Keratinocyte (primary cell): Measurements from ENCODE around the gene PPM1H. TPM values are rescaled to one million over a fixed set of nuclear protein-coding genes. Genes with fewer than 3 reads are reported as not detected.

ENCODE experiments used
- DNase-seq: peaks from one replicate; pipeline ENCODE4 v3.0.0-alpha.2; 2011; ENCODE audit warnings: low read depth, missing footprints, low spot score
- FAIRE-seq: peaks from 2 replicates; lab custom pipeline; 2011; peaks lifted over from hg19 to GRCh38; lab: Jason Lieb, UNC
- H2AFZ ChIP-seq: 2 replicates; pipeline ENCODE4 v1.6.0; 2012; ENCODE audit warnings: low read length, control low read depth, inconsistent platforms; ENCODE audit not compliant: control insufficient read depth
- H3K27ac ChIP-seq: 2 replicates; pipeline ENCODE4 v1.5.1; 2011; ENCODE audit warnings: low read length; ENCODE audit not compliant: control insufficient read depth, insufficient read depth
- H3K27me3 ChIP-seq: 3 replicates; pipeline ENCODE4 v1.6.0; 2011; ENCODE audit warnings: low read length; ENCODE audit not compliant: control insufficient read depth, insufficient read depth; ENCODE audit errors: extremely low read depth
- H3K36me3 ChIP-seq, 2 experiments: 2 replicates in 1 of 2; 3 replicates in 1 of 2; pipeline ENCODE4 v1.5.1; 2011; ENCODE audit warnings: low read length in 2 of 2, mild to moderate bottlenecking in 1 of 2; ENCODE audit not compliant: control insufficient read depth in 2 of 2, insufficient read depth in 2 of 2; ENCODE audit errors: extremely low read depth in 1 of 2
- H3K4me1 ChIP-seq: 3 replicates; pipeline ENCODE4 v1.5.1; 2011; ENCODE audit warnings: low read length; ENCODE audit not compliant: control insufficient read depth, insufficient read depth; ENCODE audit errors: extremely low read depth
- H3K4me2 ChIP-seq: 3 replicates; pipeline ENCODE4 v1.6.0; 2011; ENCODE audit warnings: low read depth, low read length; ENCODE audit not compliant: control insufficient read depth, insufficient read depth; ENCODE audit errors: extremely low read depth
- H3K4me3 ChIP-seq, 3 experiments: fragments of 200-600 bp in 1 of 3; sonication (generic) in 1 of 3; 2 replicates in 2 of 3; 3 replicates in 1 of 3; pipeline ENCODE4 v1.5.1; 2011 to 2016; ENCODE audit warnings: low read length in 3 of 3, mild to moderate bottlenecking in 3 of 3, control low read depth in 2 of 3, inconsistent platforms in 1 of 3, low read depth in 1 of 3, mixed read lengths in 1 of 3, mixed run types in 1 of 3, moderate library complexity in 1 of 3; ENCODE audit not compliant: control insufficient read depth in 2 of 3, insufficient read depth in 2 of 3; ENCODE audit errors: extremely low read depth in 1 of 3
- H3K79me2 ChIP-seq: 2 replicates; pipeline ENCODE4 v1.6.0; 2012; ENCODE audit warnings: low read length; ENCODE audit not compliant: control insufficient read depth, insufficient read depth
- H3K9ac ChIP-seq: 3 replicates; pipeline ENCODE4 v1.6.0; 2011; ENCODE audit warnings: low read length; ENCODE audit not compliant: control insufficient read depth, insufficient read depth; ENCODE audit errors: extremely low read depth
- H3K9me1 ChIP-seq: 3 replicates; pipeline ENCODE4 v1.6.0; 2011; ENCODE audit warnings: low read length; ENCODE audit not compliant: control insufficient read depth, insufficient read depth; ENCODE audit errors: extremely low read depth
- H3K9me3 ChIP-seq: 2 replicates; pipeline ENCODE4 v1.5.1; 2012; ENCODE audit warnings: low read depth, low read length; ENCODE audit not compliant: control insufficient read depth
- H4K20me1 ChIP-seq: 3 replicates; pipeline ENCODE4 v1.6.0; 2011; ENCODE audit warnings: low read length; ENCODE audit not compliant: control insufficient read depth, insufficient read depth; ENCODE audit errors: extremely low read depth
- EZH2 ChIP-seq: IDR thresholded peaks from one replicate; pipeline ENCODE4 v1.6.1; 2012; ENCODE audit warnings: inconsistent platforms, mild to moderate bottlenecking, low read length, moderate library complexity
- dilution Hi-C: fragments of 300-500 bp; cut with MboI; formaldehyde crosslinking; loops from one replicate; pipeline ENCODE4 v1.7.0; 2020; ENCODE audit warnings: low sequenced_read_pairs; ENCODE audit not compliant: extremely low pct_ligation_motif_present
- polyA plus RNA-seq, 5 experiments: library from polyadenylated mRNA; depleted of rRNA in 3 of 5; stranded (reverse) in 3 of 5; stranded (forward) in 1 of 5; unstranded in 1 of 5; fragments of >200 nt; gene quantifications; 1 replicate in 1 of 5; 2 replicates in 3 of 5; 3 replicates in 1 of 5; pipeline versions ENCODE4 v1.2.1 to v1.2.3, GENCODE V29; 2011 to 2012; ENCODE audit warnings: missing spikeins in 2 of 5, low read depth in 1 of 5, low replicate concordance in 1 of 5
- TF ChIP-seq, protein P1 (sequence below), 3 experiments: IDR thresholded peaks in 1 of 3; conservative IDR thresholded peaks in 1 of 3; optimal IDR thresholded peaks in 1 of 3; 2 replicates in 2 of 3; 3 replicates in 1 of 3; pipeline versions ENCODE3 to v1.5.1; 2011; ENCODE audit warnings: low read length in 3 of 3, mild to moderate bottlenecking in 3 of 3, moderate library complexity in 2 of 3, control low read depth in 1 of 3, inconsistent platforms in 1 of 3; ENCODE audit not compliant: insufficient read depth in 2 of 3; ENCODE audit errors: extremely low read depth in 1 of 3

The PPM1H gene
- polyA plus RNA-seq, 1 donor (not counting 4 experiments of a cell fraction or from before 2014, with no cell fraction given), result 0.09 TPM

DNA sequence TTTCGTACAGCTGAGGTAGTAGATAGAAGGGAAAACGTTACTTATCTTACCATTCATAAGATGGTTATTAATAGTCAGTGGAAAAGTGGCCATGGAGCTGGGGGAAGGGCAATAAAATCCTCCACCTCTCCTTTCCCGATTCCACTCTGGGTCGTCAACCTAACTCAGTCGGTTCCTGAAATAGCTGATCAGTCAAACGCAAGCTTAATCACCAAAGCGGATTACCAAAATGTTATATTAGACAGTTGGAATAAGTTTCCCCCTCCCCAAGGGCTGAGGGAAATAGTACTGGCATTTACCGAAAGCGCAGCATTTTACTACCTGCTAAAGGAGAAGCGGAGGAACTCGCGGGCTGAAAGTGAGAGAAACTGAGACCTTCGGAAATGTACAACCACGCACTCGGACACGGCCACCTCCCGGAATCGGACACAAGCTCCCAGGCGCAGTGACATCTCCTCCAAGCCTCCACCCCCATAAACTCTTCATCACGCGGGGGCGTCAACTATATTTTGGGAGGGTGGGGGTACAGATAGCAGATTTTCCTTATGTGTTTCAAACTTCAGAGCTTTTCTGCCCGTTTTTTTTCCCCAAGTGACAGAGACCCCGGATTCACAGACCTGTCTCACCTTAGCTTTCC, 1.2 kb downstream of the PPM1H start:
- Histone ChIP-seq H3K36me3 (no peaks in the 10 kb centered on the region), H3K9me1 (no peaks in the 10 kb centered on the region), H3K9ac (no peak overlapping the region), H3K4me1 (peaks cover 10% of the 10 kb centered on the region), H3K27ac (no peak overlapping the region), H2AFZ (peak overlapping the region; percentile 75), H3K9me3 (no peaks in the 10 kb centered on the region), H3K4me3 (peak overlapping the region; percentile 50 to 68 (median 60)), H3K4me2 (peak overlapping the region; percentile 82), H3K27me3 (peaks cover 52% of the 10 kb centered on the region), H3K79me2 (no peaks in the 10 kb centered on the region), H4K20me1 (no peaks in the 10 kb centered on the region)
- dilution Hi-C loops, result no loop called here
- TF ChIP-seq EZH2, result peak; percentile 65
- TF ChIP-seq, protein P1, sequence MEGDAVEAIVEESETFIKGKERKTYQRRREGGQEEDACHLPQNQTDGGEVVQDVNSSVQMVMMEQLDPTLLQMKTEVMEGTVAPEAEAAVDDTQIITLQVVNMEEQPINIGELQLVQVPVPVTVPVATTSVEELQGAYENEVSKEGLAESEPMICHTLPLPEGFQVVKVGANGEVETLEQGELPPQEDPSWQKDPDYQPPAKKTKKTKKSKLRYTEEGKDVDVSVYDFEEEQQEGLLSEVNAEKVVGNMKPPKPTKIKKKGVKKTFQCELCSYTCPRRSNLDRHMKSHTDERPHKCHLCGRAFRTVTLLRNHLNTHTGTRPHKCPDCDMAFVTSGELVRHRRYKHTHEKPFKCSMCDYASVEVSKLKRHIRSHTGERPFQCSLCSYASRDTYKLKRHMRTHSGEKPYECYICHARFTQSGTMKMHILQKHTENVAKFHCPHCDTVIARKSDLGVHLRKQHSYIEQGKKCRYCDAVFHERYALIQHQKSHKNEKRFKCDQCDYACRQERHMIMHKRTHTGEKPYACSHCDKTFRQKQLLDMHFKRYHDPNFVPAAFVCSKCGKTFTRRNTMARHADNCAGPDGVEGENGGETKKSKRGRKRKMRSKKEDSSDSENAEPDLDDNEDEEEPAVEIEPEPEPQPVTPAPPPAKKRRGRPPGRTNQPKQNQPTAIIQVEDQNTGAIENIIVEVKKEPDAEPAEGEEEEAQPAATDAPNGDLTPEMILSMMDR (optimal IDR thresholded peaks at IDR 0.05 in 1 of 3, IDR thresholded peaks at IDR 0.05 in 1 of 3, conservative IDR thresholded peaks at IDR 0.05 in 1 of 3; ENCODE audit: extremely low read depth in 1 of 3, insufficient read depth in 2 of 3, low read length in 3 of 3), result no peak
- no peak for FAIRE-seq
- DNase-seq, result no peak

DNA sequence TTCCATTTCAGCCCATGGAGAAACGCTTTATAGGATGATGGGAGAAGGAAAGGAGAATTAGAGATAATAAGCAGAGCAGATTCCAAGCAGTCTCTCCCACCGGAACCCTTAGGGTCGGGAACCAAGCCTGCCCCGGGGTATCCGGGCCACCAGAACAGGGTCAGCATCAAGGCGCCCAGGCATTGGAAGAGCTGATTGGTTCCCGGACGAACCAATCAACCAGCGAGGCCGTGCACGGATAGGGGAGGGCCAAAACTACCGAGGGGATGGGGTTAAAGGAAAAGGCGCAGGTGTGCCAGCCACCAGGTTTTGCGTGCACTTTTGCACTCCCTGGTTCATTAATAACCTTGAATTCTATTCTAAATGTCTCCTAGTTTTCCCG, 1.7 kb downstream of the PPM1H start:
- H2AFZ ChIP-seq, result no peak overlapping the region
- H3K4me1 ChIP-seq, result peaks cover 10% of the 10 kb centered on the region
- H3K36me3 ChIP-seq, result no peaks in the 10 kb centered on the region
- DNase-seq, result no peak
- H3K79me2 ChIP-seq, result no peaks in the 10 kb centered on the region
- no peaks in the 10 kb centered on the region for H3K9me1 ChIP-seq
- FAIRE-seq, result no peak
- no peaks in the 10 kb centered on the region for H4K20me1 ChIP-seq
- no peak overlapping the region for H3K4me3 ChIP-seq
- H3K4me2 ChIP-seq, result peak overlapping the region; percentile 82
- H3K9ac ChIP-seq, result no peak overlapping the region
- no peaks in the 10 kb centered on the region for H3K9me3 ChIP-seq
- H3K27me3 ChIP-seq, result peaks cover 54% of the 10 kb centered on the region
- TF ChIP-seq, protein P1 (optimal IDR thresholded peaks at IDR 0.05 in 1 of 3, IDR thresholded peaks at IDR 0.05 in 1 of 3, conservative IDR thresholded peaks at IDR 0.05 in 1 of 3; ENCODE audit: extremely low read depth in 1 of 3, insufficient read depth in 2 of 3, low read length in 3 of 3), result no peak
- no peak for TF ChIP-seq EZH2
- dilution Hi-C loops, result no loop called here
- H3K27ac ChIP-seq, result no peak overlapping the region
